ENCODE results near the gene FKBP1A.
A peak's percentile ranks its signal among the peaks of the same experiment; 100 is the strongest.

Gene FKBP1A

DNA sequence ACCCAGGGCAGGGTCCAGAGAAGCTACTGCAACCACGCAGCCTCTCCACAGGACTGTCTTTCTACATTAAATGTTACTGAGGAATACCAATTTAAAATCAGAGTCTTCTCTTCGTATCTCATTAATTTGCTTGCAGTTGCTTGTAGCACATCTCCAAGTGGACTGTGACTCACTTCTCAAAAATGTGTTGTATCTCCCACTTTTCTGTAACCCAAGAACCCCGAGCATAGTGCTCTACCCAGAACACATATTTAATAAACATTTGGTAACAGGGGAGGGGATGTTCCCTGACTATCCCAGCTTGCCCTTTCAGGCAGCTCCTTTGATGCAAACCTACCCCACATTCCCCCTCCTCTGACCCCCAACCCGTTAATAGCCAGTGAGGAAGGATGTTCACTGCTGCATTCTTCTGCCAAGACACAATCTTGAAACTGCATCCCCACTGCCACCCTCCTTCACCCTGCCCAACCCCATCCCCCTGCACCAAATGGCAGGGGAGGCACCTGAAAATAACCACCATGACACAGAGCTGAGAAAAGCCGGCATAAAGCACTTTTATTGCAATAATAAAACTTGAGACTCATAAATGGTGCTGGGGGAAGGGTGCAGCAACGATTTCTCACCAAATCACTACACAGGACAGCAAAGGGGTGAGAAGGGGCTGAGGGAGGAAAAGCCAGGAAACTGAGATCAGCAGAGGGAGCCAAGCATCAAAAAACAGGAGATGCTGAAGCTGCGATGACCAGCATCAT lies 24.2 kb downstream of the FKBP1A start:
- DNase-seq (ENCODE audit: low read depth), result peak; percentile 53
- TF ChIP-seq CTCF (IDR thresholded peaks at IDR 0.05; ENCODE audit: low read length, missing control alignments), result no peak
- no peak overlapping the region for H3K4me3 ChIP-seq (replicated peaks; ENCODE audit: low read depth, low read length)

DNA sequence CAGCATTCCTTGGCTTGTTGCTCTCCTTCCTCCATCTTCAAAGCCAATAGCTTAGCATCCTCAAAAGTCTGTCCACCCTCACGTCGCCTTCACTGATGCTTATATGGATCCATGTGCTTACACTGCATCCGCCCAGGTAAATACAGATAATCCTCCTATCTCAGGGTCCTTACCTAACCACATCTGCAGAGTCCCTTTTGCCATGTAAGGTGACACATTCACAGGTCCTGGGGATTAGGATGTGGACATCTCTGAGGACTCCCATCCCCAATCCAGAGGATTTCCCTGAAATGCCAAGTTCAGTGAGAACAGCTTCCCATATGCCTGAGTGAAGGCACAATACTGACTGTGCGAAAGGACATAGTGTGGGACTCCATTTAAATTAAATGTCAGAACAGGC lies 25.4 kb downstream of the FKBP1A start:
- H3K4me3 ChIP-seq (replicated peaks; ENCODE audit: low read depth, low read length), result no peak overlapping the region
- no peak for DNase-seq (ENCODE audit: low read depth)
- no peak for TF ChIP-seq CTCF (IDR thresholded peaks at IDR 0.05; ENCODE audit: low read length, missing control alignments)

- no peak for DNase-seq (ENCODE audit: low read depth)
- no peak overlapping the region for H3K4me3 ChIP-seq (replicated peaks; ENCODE audit: low read depth, low read length)
- no peak for TF ChIP-seq CTCF (IDR thresholded peaks at IDR 0.05; ENCODE audit: low read length, missing control alignments)
Observed at GRCh38 chr20:1364106-1364505, 28.7 kb downstream of the FKBP1A start.

DNA sequence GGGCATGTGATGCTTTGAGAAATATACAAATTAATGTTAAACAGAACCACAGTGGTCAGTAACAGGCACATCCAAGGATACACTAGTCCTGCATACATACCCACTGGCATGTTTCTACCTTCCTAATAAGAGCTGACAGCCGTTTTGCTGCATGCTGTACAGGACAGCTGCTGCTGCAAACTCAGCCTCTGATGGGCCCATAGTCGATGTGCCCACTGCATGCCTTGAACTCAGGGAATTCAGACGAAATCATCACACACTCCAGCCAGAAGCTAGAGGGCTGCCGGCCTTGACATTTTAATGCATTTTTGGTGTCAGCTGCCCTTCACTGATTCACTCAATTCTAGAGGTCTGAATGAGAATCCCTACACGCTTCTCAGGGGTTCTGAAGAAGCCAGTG lies 29.3 kb downstream of the FKBP1A start:
- DNase-seq (ENCODE audit: low read depth), result no peak
- H3K4me3 ChIP-seq (replicated peaks; ENCODE audit: low read depth, low read length), result no peak overlapping the region
- no peak for TF ChIP-seq CTCF (IDR thresholded peaks at IDR 0.05; ENCODE audit: low read length, missing control alignments)

DNA sequence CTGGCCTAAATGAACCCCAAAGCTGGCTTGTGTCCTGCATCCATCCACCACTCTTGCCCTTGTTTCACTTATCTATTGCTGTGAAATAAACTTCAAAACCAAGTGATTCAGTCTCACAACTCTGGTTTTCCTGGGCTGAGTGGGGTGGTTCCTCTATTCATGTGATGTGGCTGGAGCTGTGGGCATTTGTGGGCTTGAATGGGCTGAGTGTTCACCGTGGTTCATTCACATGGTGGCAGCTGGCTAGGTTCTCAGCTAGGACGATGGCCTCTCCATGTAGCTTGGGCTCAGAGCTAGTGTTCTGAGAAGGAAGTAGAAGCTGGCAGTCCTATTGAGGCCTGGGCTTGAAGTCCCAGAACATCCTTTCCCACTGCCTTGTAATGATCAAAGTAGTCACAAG lies 30.4 kb downstream of the FKBP1A start:
- no peak for TF ChIP-seq CTCF (IDR thresholded peaks at IDR 0.05; ENCODE audit: low read length, missing control alignments)
- no peak for DNase-seq (ENCODE audit: low read depth)
- no peak overlapping the region for H3K4me3 ChIP-seq (replicated peaks; ENCODE audit: low read depth, low read length)

- peak; percentile 20 for TF ChIP-seq CTCF (IDR thresholded peaks at IDR 0.05; ENCODE audit: low read length, missing control alignments)
- H3K4me3 ChIP-seq (replicated peaks; ENCODE audit: low read depth, low read length), result no peak overlapping the region
- no peak for DNase-seq (ENCODE audit: low read depth)
Observed at GRCh38 chr20:1360094-1360846, 32.6 kb downstream of the FKBP1A start.
